HepG2 (cell line): Measurements from ENCODE around the gene CGGBP1. TPM values are rescaled to one million over a fixed set of nuclear protein-coding genes. Genes with fewer than 3 reads are reported as not detected.

ENCODE experiments used
- ARNTL ChIP-seq: sonication (generic); formaldehyde crosslinking; IDR thresholded peaks from 2 replicates; pipeline ENCODE4 v1.4.0; 2020; ENCODE audit warnings: mild to moderate bottlenecking, missing genetic modification reagents
- GZF1 ChIP-seq: sonication (generic); formaldehyde crosslinking; IDR thresholded peaks from 2 replicates; pipeline ENCODE4 v1.5.1; 2020; ENCODE audit warnings: mild to moderate bottlenecking, missing genetic modification reagents
- LCORL ChIP-seq, 2 experiments: fragments of 450-650 bp in 1 of 2; sonication (generic) in 1 of 2; formaldehyde crosslinking in 1 of 2; IDR thresholded peaks; 2 replicates each; pipeline versions ENCODE4 v1.5.0 to v1.6.1; 2017 to 2020; ENCODE audit warnings: antibody characterized with exemption in 1 of 2, missing genetic modification reagents in 1 of 2
- PHF21A ChIP-seq: sonication (generic); formaldehyde crosslinking; IDR thresholded peaks from 2 replicates; pipeline ENCODE4 v1.5.0; 2020; ENCODE audit warnings: mild to moderate bottlenecking, missing genetic modification reagents
- RBAK ChIP-seq: sonication (generic); formaldehyde crosslinking; IDR thresholded peaks from 2 replicates; pipeline ENCODE4 v1.5.1; 2020; ENCODE audit warnings: mild to moderate bottlenecking, missing genetic modification reagents
- ZNF235 ChIP-seq: sonication (generic); formaldehyde crosslinking; IDR thresholded peaks from 2 replicates; pipeline ENCODE4 v1.8.1; 2023; ENCODE audit warnings: mild to moderate bottlenecking, missing genetic modification reagents, borderline replicate concordance
- ZNF30 ChIP-seq: sonication (generic); formaldehyde crosslinking; IDR thresholded peaks from 2 replicates; pipeline ENCODE4 v1.5.0; 2020; ENCODE audit warnings: mild to moderate bottlenecking, missing genetic modification reagents
- ZNF782 ChIP-seq: sonication (generic); formaldehyde crosslinking; IDR thresholded peaks from 2 replicates; pipeline ENCODE4 v1.4.0; 2020; ENCODE audit warnings: missing genetic modification reagents, mild to moderate bottlenecking, borderline replicate concordance
- polyA plus RNA-seq, 8 experiments: library from polyadenylated mRNA; depleted of rRNA in 3 of 8; stranded (reverse) in 7 of 8; unstranded in 1 of 8; fragments of >200 nt; fragmentation: Illumina TruSeq in 4 of 8; extraction: Trizol in 4 of 8; gene quantifications; 2 replicates each; pipeline versions ENCODE4 v1.2.1 to v1.2.3, GENCODE V29; 2011 to 2016; ENCODE audit warnings: low read depth in 4 of 8, missing spikeins in 1 of 8, mixed read lengths in 1 of 8; ENCODE audit not compliant: insufficient read depth in 1 of 8
- total RNA-seq, 5 experiments: library from RNA; depleted of rRNA; stranded (reverse); fragments of >200 nt; fragmentation: Illumina TruSeq; extraction: Trizol; gene quantifications; 2 replicates each; pipeline ENCODE4 v1.2.3, GENCODE V29; 2016; ENCODE audit warnings: low read depth in 1 of 5
- TF ChIP-seq, protein P1 (sequence below): sonication (generic); formaldehyde crosslinking; IDR thresholded peaks from 2 replicates; pipeline ENCODE4 v1.4.0; 2020; ENCODE audit warnings: low read depth, mild to moderate bottlenecking, missing genetic modification reagents
- TF ChIP-seq, protein P2 (sequence below), 2 experiments: sonication (generic) in 1 of 2; formaldehyde crosslinking in 1 of 2; IDR thresholded peaks; 2 replicates each; pipeline versions ENCODE4 v1.6.1 to v1.9.0; 2014 to 2022; ENCODE audit warnings: antibody characterized with exemption in 1 of 2, borderline replicate concordance in 1 of 2, inconsistent platforms in 1 of 2, low read depth in 1 of 2, missing genetic modification reagents in 1 of 2
- TF ChIP-seq, protein P3 (sequence below): sonication (generic); formaldehyde crosslinking; IDR thresholded peaks from 2 replicates; pipeline ENCODE4 v1.9.0; 2021; ENCODE audit warnings: missing genetic modification reagents, borderline replicate concordance

Gene CGGBP1
- total and polyA plus RNA-seq, 2 of the 13 experiments (the other 11 are each of a cell fraction or from before 2014, with no cell fraction given) = 38.9 to 47.0 TPM

DNA sequence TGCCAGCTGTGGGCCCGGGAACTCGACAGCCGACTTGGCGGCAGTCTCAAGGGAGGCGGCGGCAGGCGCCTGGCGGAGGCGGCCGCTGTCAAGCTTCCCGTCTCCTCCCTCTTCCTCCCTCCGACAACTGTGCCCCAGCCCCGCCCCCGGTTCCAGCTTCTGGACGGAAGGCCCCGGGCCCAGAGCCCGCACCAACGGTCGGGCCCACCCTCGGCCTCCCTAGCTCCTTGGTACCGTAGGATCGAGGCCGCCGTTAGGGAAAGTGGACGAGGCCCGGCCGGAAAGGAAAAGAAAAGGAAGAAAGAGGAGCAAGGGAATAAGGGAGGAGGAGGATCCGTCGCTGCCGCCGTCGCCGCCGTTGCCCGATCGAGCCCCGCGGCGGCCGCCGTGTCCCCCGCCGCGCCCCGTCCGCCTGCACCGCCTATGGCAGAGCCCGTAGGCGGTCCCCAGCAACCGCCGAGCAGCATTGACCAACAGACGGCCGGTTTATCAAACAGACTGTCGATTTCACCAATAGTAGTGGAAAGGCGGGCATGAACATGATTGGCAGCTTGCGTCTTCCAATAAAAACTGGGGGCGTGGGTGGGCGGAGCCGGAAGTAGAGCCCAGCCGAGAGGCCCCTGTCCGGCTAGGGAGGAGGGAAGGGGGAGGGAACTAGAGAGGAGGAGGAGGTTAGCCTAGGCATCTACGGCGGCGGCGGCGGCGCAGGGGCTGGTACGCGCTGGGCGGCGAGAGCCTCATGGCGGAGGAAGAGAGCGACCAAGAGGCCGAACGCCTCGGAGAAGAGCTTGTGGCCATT, at the start of gene CGGBP1, which contains the start of gene ZNF654 (continued):
- TF ChIP-seq ZNF30 = no peak
- 0 out of 2 replicates have a peak, but pooled peaks have one; percentile 4 for TF ChIP-seq PHF21A (CRISPR knock-in tag)
- TF ChIP-seq, protein P1, sequence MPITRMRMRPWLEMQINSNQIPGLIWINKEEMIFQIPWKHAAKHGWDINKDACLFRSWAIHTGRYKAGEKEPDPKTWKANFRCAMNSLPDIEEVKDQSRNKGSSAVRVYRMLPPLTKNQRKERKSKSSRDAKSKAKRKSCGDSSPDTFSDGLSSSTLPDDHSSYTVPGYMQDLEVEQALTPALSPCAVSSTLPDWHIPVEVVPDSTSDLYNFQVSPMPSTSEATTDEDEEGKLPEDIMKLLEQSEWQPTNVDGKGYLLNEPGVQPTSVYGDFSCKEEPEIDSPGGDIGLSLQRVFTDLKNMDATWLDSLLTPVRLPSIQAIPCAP (CRISPR knock-in tag) = no peak
- TF ChIP-seq, protein P2, sequence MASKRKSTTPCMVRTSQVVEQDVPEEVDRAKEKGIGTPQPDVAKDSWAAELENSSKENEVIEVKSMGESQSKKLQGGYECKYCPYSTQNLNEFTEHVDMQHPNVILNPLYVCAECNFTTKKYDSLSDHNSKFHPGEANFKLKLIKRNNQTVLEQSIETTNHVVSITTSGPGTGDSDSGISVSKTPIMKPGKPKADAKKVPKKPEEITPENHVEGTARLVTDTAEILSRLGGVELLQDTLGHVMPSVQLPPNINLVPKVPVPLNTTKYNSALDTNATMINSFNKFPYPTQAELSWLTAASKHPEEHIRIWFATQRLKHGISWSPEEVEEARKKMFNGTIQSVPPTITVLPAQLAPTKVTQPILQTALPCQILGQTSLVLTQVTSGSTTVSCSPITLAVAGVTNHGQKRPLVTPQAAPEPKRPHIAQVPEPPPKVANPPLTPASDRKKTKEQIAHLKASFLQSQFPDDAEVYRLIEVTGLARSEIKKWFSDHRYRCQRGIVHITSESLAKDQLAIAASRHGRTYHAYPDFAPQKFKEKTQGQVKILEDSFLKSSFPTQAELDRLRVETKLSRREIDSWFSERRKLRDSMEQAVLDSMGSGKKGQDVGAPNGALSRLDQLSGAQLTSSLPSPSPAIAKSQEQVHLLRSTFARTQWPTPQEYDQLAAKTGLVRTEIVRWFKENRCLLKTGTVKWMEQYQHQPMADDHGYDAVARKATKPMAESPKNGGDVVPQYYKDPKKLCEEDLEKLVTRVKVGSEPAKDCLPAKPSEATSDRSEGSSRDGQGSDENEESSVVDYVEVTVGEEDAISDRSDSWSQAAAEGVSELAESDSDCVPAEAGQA (IDR thresholded peaks at IDR 0.05; ENCODE audit: low read depth) = peak; percentile 6; the same call in 1 of the 2 replicates
- TF ChIP-seq, protein P2 (CRISPR knock-in tag; IDR thresholded peaks at IDR 0.05; ENCODE audit: borderline replicate concordance) = no peak
- TF ChIP-seq RBAK (CRISPR knock-in tag) = no peak
- peak; percentile 43; the same call in 1 of the 2 replicates for TF ChIP-seq ARNTL (CRISPR knock-in tag)
- TF ChIP-seq ZNF782 (CRISPR knock-in tag) = no peak
- no peak for TF ChIP-seq LCORL (IDR thresholded peaks at IDR 0.05)
- TF ChIP-seq LCORL (CRISPR knock-in tag; IDR thresholded peaks at IDR 0.05) = no peak
- no peak; the same call in 1 of the 2 replicates for TF ChIP-seq GZF1
- 0 out of 2 replicates have a peak, but pooled peaks have one; percentile 64 for TF ChIP-seq ZNF235 (CRISPR knock-in tag)
- TF ChIP-seq, protein P3, sequence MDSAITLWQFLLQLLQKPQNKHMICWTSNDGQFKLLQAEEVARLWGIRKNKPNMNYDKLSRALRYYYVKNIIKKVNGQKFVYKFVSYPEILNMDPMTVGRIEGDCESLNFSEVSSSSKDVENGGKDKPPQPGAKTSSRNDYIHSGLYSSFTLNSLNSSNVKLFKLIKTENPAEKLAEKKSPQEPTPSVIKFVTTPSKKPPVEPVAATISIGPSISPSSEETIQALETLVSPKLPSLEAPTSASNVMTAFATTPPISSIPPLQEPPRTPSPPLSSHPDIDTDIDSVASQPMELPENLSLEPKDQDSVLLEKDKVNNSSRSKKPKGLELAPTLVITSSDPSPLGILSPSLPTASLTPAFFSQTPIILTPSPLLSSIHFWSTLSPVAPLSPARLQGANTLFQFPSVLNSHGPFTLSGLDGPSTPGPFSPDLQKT = no peak
